Fibroblast of villous mesenchyme (primary cell): Measurements from ENCODE around the gene NEK4. TPM values are rescaled to one million over a fixed set of nuclear protein-coding genes. Genes with fewer than 3 reads are reported as not detected.

Experiments
- DNase-seq: peaks from one replicate; pipeline ENCODE4 v3.0.0-alpha.2; 2010; ENCODE audit warnings: low read depth
- H3K4me3 ChIP-seq: 2 replicates; pipeline ENCODE4 v1.5.1; 2011; ENCODE audit warnings: low read depth, mild to moderate bottlenecking, low read length
- CTCF ChIP-seq: IDR thresholded peaks from 2 replicates; pipeline ENCODE4 v1.5.1; 2012; ENCODE audit warnings: low read depth, mild to moderate bottlenecking, low read length; ENCODE audit not compliant: insufficient read depth
- total RNA-seq: library from RNA; depleted of rRNA; stranded (reverse); fragments of >200 nt; gene quantifications from 2 replicates; pipeline ENCODE4 v1.2.3, GENCODE V29; 2012

NEK4 gene
- total RNA-seq, 1 donor = 28.1 TPM

GRCh38 chr3:52774066-52774713 lies 3.5 kb upstream of the NEK4 start:
- no peak for DNase-seq
- no peak for TF ChIP-seq CTCF
- no peak overlapping the region for H3K4me3 ChIP-seq

- no peak for TF ChIP-seq CTCF
- no peak overlapping the region for H3K4me3 ChIP-seq
These were observed 2.8 kb upstream of the NEK4 start for GRCh38 chr3:52773361-52774065.

GRCh38 chr3:52771702-52772101 lies 962 bp upstream of the NEK4 start:
- no peak for DNase-seq
- H3K4me3 ChIP-seq = no peak overlapping the region
- no peak for TF ChIP-seq CTCF

More at GRCh38 chr3:52773361-52774065, 2.8 kb upstream of the NEK4 start:
- no peak for DNase-seq

DNA sequence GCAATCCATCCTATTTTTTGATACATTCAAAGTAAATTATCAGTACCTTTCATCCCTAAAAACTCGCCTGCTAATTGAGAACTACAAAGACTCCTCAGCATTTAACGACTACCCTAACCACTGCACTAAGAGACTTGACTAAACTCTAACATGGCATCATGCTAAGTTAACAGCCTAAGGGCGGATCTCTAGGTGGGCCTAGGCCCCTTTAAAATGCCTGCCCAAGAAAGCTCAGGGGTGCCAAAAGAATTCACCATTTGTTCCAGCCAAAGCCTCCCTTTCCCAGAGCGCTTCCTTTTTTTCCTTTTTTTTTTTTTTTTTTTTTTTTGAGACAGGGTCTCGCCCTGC lies 568 bp upstream of the NEK4 start:
- peak overlapping the region; percentile 93 for H3K4me3 ChIP-seq
- no peak for DNase-seq
- TF ChIP-seq CTCF = no peak

- TF ChIP-seq CTCF = no peak
- peak overlapping the region; percentile 93 for H3K4me3 ChIP-seq
- DNase-seq = no peak
These were observed 819 bp downstream of the NEK4 start for GRCh38 chr3:52769786-52770455.

GRCh38 chr3:52763466-52763865 lies 7.3 kb downstream of the NEK4 start:
- no peak for TF ChIP-seq CTCF
- peak; percentile 19 for DNase-seq
- no peak overlapping the region for H3K4me3 ChIP-seq
